GM13977 (cell line): ENCODE measurements around the gene DFFB.

Source experiments
- DNase-seq: peaks from one replicate; pipeline ENCODE4 v3.0.0; 2012; ENCODE audit warnings: low spot score
- CTCF ChIP-seq: IDR thresholded peaks from 2 replicates; pipeline ENCODE4 v1.5.1; 2012; ENCODE audit warnings: mild to moderate bottlenecking, control low read depth; ENCODE audit not compliant: insufficient read depth; ENCODE audit errors: extremely low read depth, missing control alignments
- in situ Hi-C: fragments of 300-500 bp; cut with MboI; formaldehyde crosslinking; loops from one replicate; pipeline ENCODE4 v1.12.0; 2022; ENCODE audit warnings: low sequenced_read_pairs, low pct_unique_long_range_greater_than_20kb, mixed read lengths, inconsistent platforms; ENCODE audit not compliant: unreplicated experiment

Gene DFFB

GRCh38 chr1:3868464-3869006, 11.3 kb downstream of the DFFB start:
- in situ Hi-C loops = no loop called here
- no peak for TF ChIP-seq CTCF
- DNase-seq = no peak

- no peak for TF ChIP-seq CTCF
- in situ Hi-C loops = no loop called here
- no peak for DNase-seq
Measured at GRCh38 chr1:3869751-3870301, 12.6 kb downstream of the DFFB start.

- DNase-seq = no peak
- no peak for TF ChIP-seq CTCF
- in situ Hi-C loops = no loop called here
Measured at GRCh38 chr1:3871451-3871805, 14.2 kb downstream of the DFFB start.

- TF ChIP-seq CTCF = no peak
- in situ Hi-C loops = no loop called here
- no peak for DNase-seq
Measured at GRCh38 chr1:3872546-3872945, 15.3 kb downstream of the DFFB start.

- no peak for DNase-seq
- in situ Hi-C loops = no loop called here
- no peak for TF ChIP-seq CTCF
Measured at GRCh38 chr1:3874736-3875135, 17.5 kb downstream of the DFFB start.

- DNase-seq = no peak
- no peak for TF ChIP-seq CTCF
- in situ Hi-C loops = no loop called here
Measured at GRCh38 chr1:3876716-3877115, 19.4 kb downstream of the DFFB start.
